Ishikawa (cell line): ENCODE measurements around the gene FBXL17.

Experiments used
- TCF12 ChIP-seq: IDR thresholded peaks from 2 replicates; pipeline ENCODE4 v1.6.1; 2012; ENCODE audit warnings: low read depth
- TEAD4 ChIP-seq: IDR thresholded peaks from 2 replicates; pipeline ENCODE4 v1.6.1; 2012
- TF ChIP-seq, protein P1 (sequence below): IDR thresholded peaks from 2 replicates; pipeline ENCODE4 v1.6.1; 2012; ENCODE audit warnings: low read depth, mild to moderate bottlenecking
- TF ChIP-seq, protein P2 (sequence below): IDR thresholded peaks from 2 replicates; pipeline ENCODE4 v1.6.1; 2012

DNA sequence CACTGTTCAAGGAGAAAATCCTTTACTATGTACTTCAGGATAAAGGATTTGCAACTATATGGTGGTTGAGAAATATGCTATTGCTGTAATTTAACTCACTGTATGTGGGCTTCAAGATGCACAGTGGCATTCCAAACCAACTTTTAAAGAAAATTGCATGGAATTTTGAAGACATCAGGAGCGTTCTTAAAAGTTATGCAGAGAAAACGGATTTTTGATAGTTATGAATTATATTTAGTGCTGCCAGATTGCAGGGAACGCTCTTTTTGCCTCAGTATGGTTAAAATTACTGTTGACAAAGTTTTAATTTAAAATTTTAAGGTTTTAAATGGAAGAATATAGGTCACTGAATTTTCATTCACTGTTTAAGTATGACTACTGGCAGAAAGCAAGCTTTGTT is 375.1 kb downstream of the FBXL17 start:
- TF ChIP-seq, protein P1, sequence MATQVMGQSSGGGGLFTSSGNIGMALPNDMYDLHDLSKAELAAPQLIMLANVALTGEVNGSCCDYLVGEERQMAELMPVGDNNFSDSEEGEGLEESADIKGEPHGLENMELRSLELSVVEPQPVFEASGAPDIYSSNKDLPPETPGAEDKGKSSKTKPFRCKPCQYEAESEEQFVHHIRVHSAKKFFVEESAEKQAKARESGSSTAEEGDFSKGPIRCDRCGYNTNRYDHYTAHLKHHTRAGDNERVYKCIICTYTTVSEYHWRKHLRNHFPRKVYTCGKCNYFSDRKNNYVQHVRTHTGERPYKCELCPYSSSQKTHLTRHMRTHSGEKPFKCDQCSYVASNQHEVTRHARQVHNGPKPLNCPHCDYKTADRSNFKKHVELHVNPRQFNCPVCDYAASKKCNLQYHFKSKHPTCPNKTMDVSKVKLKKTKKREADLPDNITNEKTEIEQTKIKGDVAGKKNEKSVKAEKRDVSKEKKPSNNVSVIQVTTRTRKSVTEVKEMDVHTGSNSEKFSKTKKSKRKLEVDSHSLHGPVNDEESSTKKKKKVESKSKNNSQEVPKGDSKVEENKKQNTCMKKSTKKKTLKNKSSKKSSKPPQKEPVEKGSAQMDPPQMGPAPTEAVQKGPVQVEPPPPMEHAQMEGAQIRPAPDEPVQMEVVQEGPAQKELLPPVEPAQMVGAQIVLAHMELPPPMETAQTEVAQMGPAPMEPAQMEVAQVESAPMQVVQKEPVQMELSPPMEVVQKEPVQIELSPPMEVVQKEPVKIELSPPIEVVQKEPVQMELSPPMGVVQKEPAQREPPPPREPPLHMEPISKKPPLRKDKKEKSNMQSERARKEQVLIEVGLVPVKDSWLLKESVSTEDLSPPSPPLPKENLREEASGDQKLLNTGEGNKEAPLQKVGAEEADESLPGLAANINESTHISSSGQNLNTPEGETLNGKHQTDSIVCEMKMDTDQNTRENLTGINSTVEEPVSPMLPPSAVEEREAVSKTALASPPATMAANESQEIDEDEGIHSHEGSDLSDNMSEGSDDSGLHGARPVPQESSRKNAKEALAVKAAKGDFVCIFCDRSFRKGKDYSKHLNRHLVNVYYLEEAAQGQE = no peak
- TF ChIP-seq TEAD4 (no peak), TCF12 (no peak)
- TF ChIP-seq, protein P2, sequence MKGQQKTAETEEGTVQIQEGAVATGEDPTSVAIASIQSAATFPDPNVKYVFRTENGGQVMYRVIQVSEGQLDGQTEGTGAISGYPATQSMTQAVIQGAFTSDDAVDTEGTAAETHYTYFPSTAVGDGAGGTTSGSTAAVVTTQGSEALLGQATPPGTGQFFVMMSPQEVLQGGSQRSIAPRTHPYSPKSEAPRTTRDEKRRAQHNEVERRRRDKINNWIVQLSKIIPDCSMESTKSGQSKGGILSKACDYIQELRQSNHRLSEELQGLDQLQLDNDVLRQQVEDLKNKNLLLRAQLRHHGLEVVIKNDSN = no peak
